Measurements from ENCODE around the gene TUFT1.

TUFT1 gene

DNA sequence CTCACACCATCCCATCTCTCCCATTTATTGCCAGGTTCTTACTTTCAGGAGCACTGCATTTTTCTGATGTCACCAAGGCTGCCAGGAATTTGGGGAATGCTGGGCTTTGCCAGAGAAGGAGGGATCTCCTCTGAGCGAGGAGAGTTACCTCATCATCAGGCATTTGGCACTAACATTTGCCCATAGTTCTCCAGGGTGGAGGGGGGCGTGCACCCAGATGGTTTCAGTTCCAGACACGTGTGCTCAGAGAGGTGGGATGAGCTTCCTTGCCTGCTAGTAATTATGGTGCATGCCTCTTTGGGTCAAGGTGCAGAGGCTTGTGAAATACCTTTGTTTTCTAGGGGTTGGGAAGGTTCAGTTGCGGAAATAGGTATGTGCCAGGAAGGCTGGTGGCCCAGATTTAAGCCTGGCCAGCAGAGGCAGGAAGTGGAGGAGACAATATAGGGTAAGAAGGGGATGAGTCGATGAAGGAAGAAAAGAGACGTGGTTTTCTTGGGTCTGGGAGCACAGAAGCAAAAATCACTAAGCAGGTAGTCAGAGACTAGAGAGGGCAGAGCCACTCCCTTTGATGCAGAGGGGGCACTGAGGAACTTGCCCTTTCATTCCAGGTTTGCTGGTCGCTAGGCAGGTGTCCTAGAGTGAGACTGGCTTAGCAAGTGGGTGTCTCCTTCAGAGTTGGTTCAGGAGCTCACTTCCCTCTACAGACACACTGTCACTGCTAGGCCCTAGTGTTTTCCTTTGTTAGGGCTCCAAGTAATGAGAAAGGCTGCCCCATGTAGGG lies 7.2 kb downstream of the TUFT1 start (continued):
- 0 out of 2 replicates have a peak, but pooled peaks have one; percentile 23 for TF ChIP-seq ZNF394 (tag by site-specific recombination; IDR thresholded peaks at IDR 0.05; ENCODE audit: borderline replicate concordance)
- no peak for TF ChIP-seq ZNF621 (tag by site-specific recombination; IDR thresholded peaks at IDR 0.05)
- TF ChIP-seq ZNF560 (tag by site-specific recombination; IDR thresholded peaks at IDR 0.05; ENCODE audit: borderline replicate concordance): no peak
- TF ChIP-seq, protein P1, sequence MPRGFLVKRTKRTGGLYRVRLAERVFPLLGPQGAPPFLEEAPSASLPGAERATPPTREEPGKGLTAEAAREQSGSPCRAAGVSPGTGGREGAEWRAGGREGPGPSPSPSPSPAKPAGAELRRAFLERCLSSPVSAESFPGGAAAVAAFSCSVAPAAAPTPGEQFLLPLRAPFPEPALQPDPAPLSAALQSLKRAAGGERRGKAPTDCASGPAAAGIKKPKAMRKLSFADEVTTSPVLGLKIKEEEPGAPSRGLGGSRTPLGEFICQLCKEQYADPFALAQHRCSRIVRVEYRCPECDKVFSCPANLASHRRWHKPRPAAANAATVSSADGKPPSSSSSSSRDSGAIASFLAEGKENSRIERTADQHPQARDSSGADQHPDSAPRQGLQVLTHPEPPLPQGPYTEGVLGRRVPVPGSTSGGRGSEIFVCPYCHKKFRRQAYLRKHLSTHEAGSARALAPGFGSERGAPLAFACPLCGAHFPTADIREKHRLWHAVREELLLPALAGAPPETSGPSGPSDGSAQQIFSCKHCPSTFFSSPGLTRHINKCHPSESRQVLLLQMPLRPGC (tag by site-specific recombination; IDR thresholded peaks at IDR 0.05): peak; percentile 59

DNA sequence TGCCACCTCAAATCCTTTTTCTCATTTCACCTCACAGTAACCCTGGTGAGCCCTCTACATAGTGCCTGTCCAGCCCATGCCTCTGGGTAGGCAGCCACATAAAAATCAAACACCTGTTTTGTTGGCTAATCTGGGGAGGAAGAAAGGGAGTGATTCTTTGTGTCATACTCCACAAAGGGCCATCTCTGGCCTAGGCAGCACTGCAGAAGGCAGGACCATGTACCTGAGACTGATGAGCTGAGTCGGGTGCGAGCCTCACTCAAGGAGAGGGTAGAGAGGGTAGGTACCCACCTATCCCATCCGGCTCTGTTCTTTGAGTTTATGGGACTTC lies 7.8 kb downstream of the TUFT1 start:
- Histone ChIP-seq H3K27ac (ENCODE audit: extremely low read depth, low read depth, low read length) (no peak overlapping the region), H3K36me3 (ENCODE audit: control insufficient read depth in 2 of 2, insufficient read depth in 1 of 2, low read length in 2 of 2) (no peaks in the 10 kb centered on the region; a peak in 1 of 3 replicates), H3K4me1 (ENCODE audit: control insufficient read depth, insufficient read depth, low read length) (peaks cover 8% of the 10 kb centered on the region), H3K9me3 (ENCODE audit: control insufficient read depth, insufficient read depth, low read depth, low read length) (no peaks in the 10 kb centered on the region), H3K4me3 (ENCODE audit: low read depth, low read length) (no peak overlapping the region)
- peak; percentile 73 for TF ChIP-seq WT1 (tag by site-specific recombination; IDR thresholded peaks at IDR 0.05)
- TF ChIP-seq ZFHX2 (tag by site-specific recombination; conservative IDR thresholded peaks at IDR 0.05): no peak
- ChIA-PET POLR2A (interaction anchor here (0.5 to 4.2 kb wide), 2 partner anchors 8 to 65 kb away, joined by 5 to 53 read pairs; partner anchors contain the start of gene TUFT1), CTCF (interaction anchor here (0.6 to 1.8 kb wide), 3 partner anchors 12 to 104 kb away, joined by 3 to 5 read pairs (median 4); no protein-coding TSS in a partner anchor)

DNA sequence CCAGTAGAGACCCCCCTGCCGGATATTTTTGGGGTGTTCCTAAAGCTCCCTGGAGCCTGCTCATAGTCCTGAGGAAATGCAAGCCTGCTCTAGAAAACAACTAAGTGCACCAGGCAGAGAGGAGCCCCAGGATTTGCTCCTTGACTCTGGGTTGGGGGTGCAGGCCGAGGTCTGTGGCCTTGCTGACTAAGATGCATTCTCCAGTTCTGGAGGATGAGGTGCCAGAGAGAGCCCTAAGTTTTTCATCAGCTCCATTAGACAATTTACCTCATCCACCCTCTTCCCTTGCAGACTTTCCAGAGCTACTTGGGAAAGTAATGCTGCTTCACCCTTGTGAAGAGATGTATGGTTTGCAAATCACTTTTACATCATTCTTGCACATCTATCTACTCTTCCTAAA lies 9.1 kb downstream of the TUFT1 start:
- no peak overlapping the region; the same call in 1 of the 2 replicates for H3K27ac ChIP-seq (ENCODE audit: extremely low read depth, low read depth, low read length)

DNA sequence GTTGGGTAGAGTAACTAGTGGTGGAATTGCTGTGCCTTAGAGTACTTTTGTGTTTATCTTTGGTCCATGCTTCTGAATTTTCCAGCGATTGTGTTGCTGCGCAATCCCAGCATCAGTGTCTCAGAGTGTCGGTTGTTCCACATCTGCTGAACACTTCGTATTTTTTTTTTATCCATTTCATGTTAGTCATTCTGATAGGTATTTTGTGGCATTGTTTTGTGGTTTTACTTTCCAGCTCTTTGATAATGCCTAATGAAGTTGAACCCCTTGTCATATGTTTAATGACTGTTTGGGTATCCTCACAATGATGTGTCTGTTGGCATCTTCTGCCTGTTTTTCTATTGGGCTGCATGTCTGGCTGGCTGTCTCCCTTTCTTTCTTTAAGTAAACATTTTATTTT lies 13.6 kb downstream of the TUFT1 start:
- Histone ChIP-seq H3K4me3 (ENCODE audit: low read depth, low read length) (no peak overlapping the region), H3K27ac (ENCODE audit: extremely low read depth, low read depth, low read length) (no peak overlapping the region)

More for the DNA sequence above, 9.1 kb downstream of the TUFT1 start:
- Histone ChIP-seq H3K9me3 (ENCODE audit: control insufficient read depth, insufficient read depth, low read depth, low read length) (no peaks in the 10 kb centered on the region), H3K4me3 (ENCODE audit: low read depth, low read length) (no peak overlapping the region), H3K4me1 (ENCODE audit: control insufficient read depth, insufficient read depth, low read length) (peaks cover 6% of the 10 kb centered on the region; the same call in 1 of the 2 replicates), H3K36me3 (ENCODE audit: control insufficient read depth in 2 of 2, insufficient read depth in 1 of 2, low read length in 2 of 2) (no peaks in the 10 kb centered on the region; a peak in 1 of 3 replicates)
- ChIA-PET CTCF (interaction anchor here (0.7 to 1.8 kb wide), 5 partner anchors 13 to 287 kb away, joined by 3 to 5 read pairs (median 4); no protein-coding TSS in a partner anchor), POLR2A (interaction anchor here (1.0 to 4.2 kb wide), 5 partner anchors 9 to 131 kb away, joined by 3 to 53 read pairs (median 3); partner anchors contain the start of gene TUFT1)
- TF ChIP-seq, protein P2, sequence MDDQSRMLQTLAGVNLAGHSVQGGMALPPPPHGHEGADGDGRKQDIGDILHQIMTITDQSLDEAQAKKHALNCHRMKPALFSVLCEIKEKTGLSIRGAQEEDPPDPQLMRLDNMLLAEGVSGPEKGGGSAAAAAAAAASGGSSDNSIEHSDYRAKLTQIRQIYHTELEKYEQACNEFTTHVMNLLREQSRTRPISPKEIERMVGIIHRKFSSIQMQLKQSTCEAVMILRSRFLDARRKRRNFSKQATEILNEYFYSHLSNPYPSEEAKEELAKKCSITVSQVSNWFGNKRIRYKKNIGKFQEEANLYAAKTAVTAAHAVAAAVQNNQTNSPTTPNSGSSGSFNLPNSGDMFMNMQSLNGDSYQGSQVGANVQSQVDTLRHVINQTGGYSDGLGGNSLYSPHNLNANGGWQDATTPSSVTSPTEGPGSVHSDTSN (CRISPR knock-in tag; IDR thresholded peaks at IDR 0.05): no peak
- TF ChIP-seq MZF1 (tag by site-specific recombination; IDR thresholded peaks at IDR 0.05; ENCODE audit: borderline replicate concordance): no peak
- TF ChIP-seq GLI4 (tag by site-specific recombination; IDR thresholded peaks at IDR 0.05): no peak

More for the DNA sequence above, 13.6 kb downstream of the TUFT1 start:
- POLR2A ChIA-PET: interaction anchor here (1.1 to 1.8 kb wide), 2 partner anchors 13 to 14 kb away, joined by 4 to 7 read pairs; partner anchors contain the start of gene TUFT1
- H3K36me3 ChIP-seq (ENCODE audit: control insufficient read depth in 2 of 2, insufficient read depth in 1 of 2, low read length in 2 of 2): no peaks in the 10 kb centered on the region; a peak in 1 of 3 replicates
- TF ChIP-seq, protein P3, sequence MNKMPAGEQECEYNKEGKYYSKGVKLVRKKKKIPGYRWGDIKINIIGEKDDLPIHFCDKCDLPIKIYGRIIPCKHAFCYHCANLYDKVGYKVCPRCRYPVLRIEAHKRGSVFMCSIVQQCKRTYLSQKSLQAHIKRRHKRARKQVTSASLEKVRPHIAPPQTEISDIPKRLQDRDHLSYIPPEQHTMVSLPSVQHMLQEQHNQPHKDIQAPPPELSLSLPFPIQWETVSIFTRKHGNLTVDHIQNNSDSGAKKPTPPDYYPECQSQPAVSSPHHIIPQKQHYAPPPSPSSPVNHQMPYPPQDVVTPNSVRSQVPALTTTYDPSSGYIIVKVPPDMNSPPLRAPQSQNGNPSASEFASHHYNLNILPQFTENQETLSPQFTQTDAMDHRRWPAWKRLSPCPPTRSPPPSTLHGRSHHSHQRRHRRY (tag by site-specific recombination; IDR thresholded peaks at IDR 0.05): no peak
- TF ChIP-seq ZFHX2 (tag by site-specific recombination; conservative IDR thresholded peaks at IDR 0.05) (no peak), ZFP69B (tag by site-specific recombination; IDR thresholded peaks at IDR 0.05) (no peak), ZNF132 (tag by site-specific recombination; IDR thresholded peaks at IDR 0.05; ENCODE audit: borderline replicate concordance) (no peak)
- no peaks in the 10 kb centered on the region for H3K9me3 ChIP-seq (ENCODE audit: control insufficient read depth, insufficient read depth, low read depth, low read length)
- CTCF ChIA-PET: no interaction called here
- peaks cover 6% of the 10 kb centered on the region; the same call in 1 of the 2 replicates for H3K4me1 ChIP-seq (ENCODE audit: control insufficient read depth, insufficient read depth, low read length)
